GM12878 (cell line): ENCODE results near the gene SLC39A5. TPM values are rescaled to one million over a fixed set of nuclear protein-coding genes. Genes with fewer than 3 reads are reported as not detected.
A peak's percentile ranks its signal among the peaks of the same experiment; 100 is the strongest.

Source experiments
- ASH2L ChIP-seq: fragments of 300-600, 200-600 bp; sonication (generic); IDR thresholded peaks from 2 replicates; pipeline ENCODE4 v1.6.1; 2017; ENCODE audit warnings: low read depth, mild to moderate bottlenecking, borderline replicate concordance
- CREB1 ChIP-seq: IDR thresholded peaks from 2 replicates; pipeline ENCODE4 v1.6.1; 2012; ENCODE audit warnings: low read depth, mild to moderate bottlenecking, inconsistent platforms
- E2F8 ChIP-seq: fragments of 450-650 bp; IDR thresholded peaks from 2 replicates; pipeline ENCODE4 v1.6.1; 2018; ENCODE audit warnings: mild to moderate bottlenecking, low read depth, moderate library complexity; ENCODE audit not compliant: partially characterized antibody
- EGR1 ChIP-seq, 2 experiments: IDR thresholded peaks; 1 replicate in 1 of 2; 2 replicates in 1 of 2; pipeline ENCODE4 v1.6.1; 2011 to 2012; ENCODE audit warnings: low read depth in 2 of 2, low read length in 2 of 2, borderline replicate concordance in 1 of 2, mild to moderate bottlenecking in 1 of 2, moderate library complexity in 1 of 2
- ELK1 ChIP-seq: IDR thresholded peaks from 2 replicates; pipeline ENCODE4 v1.6.1; 2012; ENCODE audit warnings: low read depth, low read length, improper control_type of control experiment
- FOS ChIP-seq: IDR thresholded peaks from 3 replicates; pipeline ENCODE4 v1.6.1; 2011; ENCODE audit warnings: borderline replicate concordance; ENCODE audit not compliant: insufficient read length; ENCODE audit errors: extremely low read depth
- FOXK2 ChIP-seq: fragments of 450-650 bp; IDR thresholded peaks from 2 replicates; pipeline ENCODE4 v1.6.1; 2017; ENCODE audit warnings: mild to moderate bottlenecking, moderate library complexity
- JUNB ChIP-seq: IDR thresholded peaks from 2 replicates; pipeline ENCODE4 v1.6.1; 2016; ENCODE audit warnings: antibody characterized with exemption, mild to moderate bottlenecking
- MEF2B ChIP-seq: fragments of 450-650 bp; IDR thresholded peaks from 2 replicates; pipeline ENCODE4 v1.6.1; 2018; ENCODE audit warnings: mild to moderate bottlenecking, moderate library complexity; ENCODE audit not compliant: partially characterized antibody, poor library complexity, severe bottlenecking
- MLLT1 ChIP-seq: fragments of 450-650 bp; IDR thresholded peaks from 2 replicates; pipeline ENCODE4 v1.6.1; 2016; ENCODE audit warnings: mild to moderate bottlenecking
- NFXL1 ChIP-seq: fragments of 450-650 bp; IDR thresholded peaks from 2 replicates; pipeline ENCODE4 v1.6.1; 2017; ENCODE audit warnings: antibody characterized with exemption, mild to moderate bottlenecking, borderline replicate concordance
- NR2F1 ChIP-seq: fragments of 450-650 bp; conservative IDR thresholded peaks from 2 replicates; pipeline ENCODE4 v1.6.1; 2017; ENCODE audit warnings: mild to moderate bottlenecking
- RELB ChIP-seq: fragments of 450-650 bp; IDR thresholded peaks from 2 replicates; pipeline ENCODE4 v1.6.1; 2017; ENCODE audit warnings: low read depth, mild to moderate bottlenecking, moderate library complexity
- SPI1 ChIP-seq: IDR thresholded peaks from 2 replicates; pipeline ENCODE4 v1.6.1; 2011; ENCODE audit warnings: low read depth, mild to moderate bottlenecking, low read length, moderate library complexity, borderline replicate concordance; ENCODE audit not compliant: insufficient read depth
- TAF1 ChIP-seq: IDR thresholded peaks from 2 replicates; pipeline ENCODE4 v1.6.1; 2011; ENCODE audit warnings: mild to moderate bottlenecking, low read depth, low read length, borderline replicate concordance
- TCF12 ChIP-seq: IDR thresholded peaks from 2 replicates; pipeline ENCODE4 v1.6.1; 2011; ENCODE audit warnings: low read depth, mild to moderate bottlenecking, low read length
- YBX1 ChIP-seq: fragments of 450-650 bp; IDR thresholded peaks from 2 replicates; pipeline ENCODE4 v1.6.1; 2016; ENCODE audit warnings: antibody characterized with exemption
- ZBTB4 ChIP-seq: fragments of 450-650 bp; formaldehyde crosslinking; IDR thresholded peaks from 2 replicates; pipeline ENCODE4 v1.4.0; 2022; ENCODE audit warnings: mild to moderate bottlenecking, moderate library complexity
- ZNF217 ChIP-seq: fragments of 450-650 bp; IDR thresholded peaks from 2 replicates; pipeline ENCODE4 v1.6.1; 2017; ENCODE audit warnings: antibody characterized with exemption, mild to moderate bottlenecking
- polyA plus RNA-seq, 11 experiments: library from polyadenylated mRNA; depleted of rRNA in 4 of 11; unstranded in 6 of 11; stranded (reverse) in 5 of 11; fragments of >200 nt; fragmentation: Nextera tagmentation in 4 of 11; fragmentation: Illumina TruSeq in 1 of 11; extraction: Ambion mirVana in 4 of 11; extraction: Trizol in 1 of 11; gene quantifications; 1 replicate in 1 of 11; 2 replicates in 10 of 11; pipeline versions ENCODE4 v1.2.1 to v1.2.3, GENCODE V29; 2011 to 2016; ENCODE audit warnings: inconsistent platforms in 2 of 11, missing spikeins in 2 of 11, low read depth in 1 of 11
- total RNA-seq, 4 experiments: library from RNA; depleted of rRNA in 3 of 4; stranded (reverse); fragments of >200 nt in 3 of 4; fragmentation: Illumina TruSeq in 1 of 4; extraction: Trizol in 1 of 4; gene quantifications; 2 replicates each; pipeline versions ENCODE4 v1.2.1 to v1.2.3, GENCODE V29; 2013 to 2021

SLC39A5 gene
- total and polyA plus RNA-seq, 10 of the 15 experiments (the other 5 are each of a cell fraction or from before 2014, with no cell fraction given), result 0.15 to 0.56 (median 0.15) TPM; not detected in 7

- TF ChIP-seq FOS (no peak), NR2F1 (peak; percentile 83), YBX1 (no peak), MEF2B (no peak), FOXK2 (no peak), RELB (peak; percentile 55), TAF1 (no peak; the same call in 1 of the 2 replicates), TCF12 (no peak), MLLT1 (0 out of 2 replicates have a peak, but pooled peaks have one; percentile 39), ASH2L (no peak), EGR1 (IDR thresholded peaks at IDR 0.05; ENCODE audit: borderline replicate concordance in 1 of 2, low read depth in 2 of 2, low read length in 2 of 2) (peak in 1 of 2 experiments; percentile 55; a peak in 1 of 3 replicates), JUNB (no peak), E2F8 (no peak), SPI1 (no peak), ZNF217 (peak; percentile 79), ELK1 (no peak), ZBTB4 (CRISPR knock-in tag) (no peak), NFXL1 (peak; percentile 55; the same call in 1 of the 2 replicates), CREB1 (0 out of 2 replicates have a peak, but pooled peaks have one; percentile 39)
Observed at GRCh38 chr12:56258068-56258819, 28.4 kb downstream of the SLC39A5 start, which contains the start of gene ANKRD52 (continued).
